IPS-18c (cell line): Measurements from ENCODE around the gene ZYX.

Experiments used
- H3K4me3 ChIP-seq: 2 replicates; pipeline ENCODE4 v1.7.0; 2013; ENCODE audit warnings: low read depth, mild to moderate bottlenecking, low read length, moderate library complexity; ENCODE audit not compliant: insufficient read depth
- H3K9me3 ChIP-seq: one replicate; pipeline ENCODE4 v1.6.1; 2013; ENCODE audit warnings: mild to moderate bottlenecking, low read length, moderate library complexity; ENCODE audit not compliant: control insufficient read depth, insufficient read depth

Gene ZYX, protein sequence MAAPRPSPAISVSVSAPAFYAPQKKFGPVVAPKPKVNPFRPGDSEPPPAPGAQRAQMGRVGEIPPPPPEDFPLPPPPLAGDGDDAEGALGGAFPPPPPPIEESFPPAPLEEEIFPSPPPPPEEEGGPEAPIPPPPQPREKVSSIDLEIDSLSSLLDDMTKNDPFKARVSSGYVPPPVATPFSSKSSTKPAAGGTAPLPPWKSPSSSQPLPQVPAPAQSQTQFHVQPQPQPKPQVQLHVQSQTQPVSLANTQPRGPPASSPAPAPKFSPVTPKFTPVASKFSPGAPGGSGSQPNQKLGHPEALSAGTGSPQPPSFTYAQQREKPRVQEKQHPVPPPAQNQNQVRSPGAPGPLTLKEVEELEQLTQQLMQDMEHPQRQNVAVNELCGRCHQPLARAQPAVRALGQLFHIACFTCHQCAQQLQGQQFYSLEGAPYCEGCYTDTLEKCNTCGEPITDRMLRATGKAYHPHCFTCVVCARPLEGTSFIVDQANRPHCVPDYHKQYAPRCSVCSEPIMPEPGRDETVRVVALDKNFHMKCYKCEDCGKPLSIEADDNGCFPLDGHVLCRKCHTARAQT

DNA sequence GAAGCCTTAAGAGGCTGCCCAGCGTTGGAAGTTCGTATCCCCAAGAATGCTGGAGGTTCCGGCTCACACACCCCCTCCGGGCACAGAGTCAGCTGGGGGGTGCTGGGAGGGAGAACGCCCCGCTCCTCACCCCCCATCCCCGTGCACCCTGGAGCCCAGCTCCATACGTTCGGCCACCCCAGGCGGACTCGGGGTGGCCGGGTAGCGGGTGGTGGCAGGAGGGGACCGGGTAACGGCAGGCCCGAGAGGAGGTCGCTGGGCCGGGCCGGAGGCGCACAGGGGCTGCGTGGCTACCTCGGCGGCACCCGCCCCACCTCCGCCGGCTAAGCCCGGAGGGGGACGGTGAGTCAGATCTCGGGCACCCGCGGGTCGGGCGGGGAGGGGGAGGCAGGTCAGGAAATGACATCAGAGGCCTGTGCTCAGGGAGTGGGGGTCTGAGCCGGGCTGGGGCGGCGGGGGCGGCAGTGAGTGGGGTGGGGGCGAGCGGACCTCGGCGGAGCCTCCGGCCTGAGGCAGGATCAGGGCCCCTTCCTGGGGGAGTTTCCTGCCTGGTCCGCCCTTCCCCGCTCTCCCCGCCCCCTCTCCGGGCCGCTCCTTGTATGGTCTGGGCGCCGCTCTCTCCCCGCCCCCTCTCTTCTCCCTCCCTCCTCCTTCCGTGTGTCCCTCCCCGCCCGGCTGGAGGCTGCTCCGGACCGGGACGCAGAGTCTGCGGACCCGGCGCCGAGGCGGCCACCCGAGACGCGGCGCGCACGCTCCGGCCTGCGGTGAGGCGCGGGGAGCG lies at the start of gene ZYX:
Gene ZYX (plus strand): TSS at position 700 of the 781 bp plus-strand sequence. CDS start 227 bp downstream, outside the sequence.
- H3K9me3 ChIP-seq = peaks cover 2% of the 10 kb centered on the region
- peak within 1 kb of the TSS; percentile 91 for H3K4me3 ChIP-seq

DNA sequence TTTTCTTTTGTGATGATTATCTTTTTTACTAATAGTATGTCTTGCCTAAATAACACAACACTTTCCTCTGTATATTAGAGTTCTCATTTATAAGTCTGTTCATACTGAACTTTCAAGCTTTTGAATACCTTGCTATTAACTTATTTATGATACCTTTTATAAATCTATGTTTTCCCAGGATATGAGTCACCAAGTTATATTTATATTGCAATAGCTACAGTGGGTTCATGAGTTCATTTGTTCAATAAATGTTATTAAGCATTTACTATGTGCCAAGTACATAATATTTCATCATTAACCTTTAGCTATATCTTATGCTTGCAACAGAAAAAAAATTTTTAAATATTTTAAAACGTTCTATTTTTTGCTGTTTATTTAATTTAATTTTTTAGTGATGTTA lies 46.9 kb upstream of the ZYX start:
- H3K9me3 ChIP-seq = no peaks in the 10 kb centered on the region
- H3K4me3 ChIP-seq = no peak overlapping the region

DNA sequence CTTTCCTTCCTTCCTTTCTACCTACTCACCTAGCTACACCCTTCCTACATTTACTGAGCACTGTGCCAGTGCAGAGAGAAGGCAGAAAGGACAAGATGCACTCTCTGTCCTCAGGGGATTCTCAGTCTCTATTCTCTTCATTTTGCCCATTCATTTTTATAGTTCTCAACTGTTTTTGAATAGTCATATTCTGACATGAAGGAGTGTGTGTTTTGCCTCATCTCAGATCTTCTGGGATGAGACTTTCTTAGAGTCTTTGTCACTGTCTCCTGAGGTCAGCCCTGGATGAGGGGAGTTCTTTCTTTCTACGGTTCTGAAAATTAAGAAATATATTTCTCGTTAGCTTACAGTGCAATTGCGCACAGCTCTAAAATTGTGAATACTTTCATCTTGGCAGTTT lies 43.9 kb upstream of the ZYX start:
- no peak overlapping the region for H3K4me3 ChIP-seq

DNA sequence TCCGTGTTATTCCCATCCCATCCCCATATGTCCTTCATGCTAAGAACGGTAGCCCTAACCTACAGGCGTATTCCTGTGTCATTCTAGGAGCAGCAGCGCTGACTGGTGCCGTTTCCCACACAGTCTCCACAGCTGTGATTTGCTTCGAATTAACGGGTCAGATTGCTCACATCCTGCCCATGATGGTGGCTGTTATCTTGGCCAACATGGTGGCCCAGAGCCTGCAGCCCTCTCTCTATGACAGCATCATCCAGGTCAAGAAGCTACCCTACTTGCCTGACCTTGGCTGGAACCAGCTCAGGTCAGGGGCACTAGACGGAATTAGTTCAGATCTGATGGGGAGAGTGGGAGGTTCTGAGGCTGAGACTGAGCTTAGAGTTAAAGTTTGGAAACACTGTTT lies 39.3 kb upstream of the ZYX start:
- H3K9me3 ChIP-seq = no peaks in the 10 kb centered on the region
- no peak overlapping the region for H3K4me3 ChIP-seq

More for the DNA sequence above, 43.9 kb upstream of the ZYX start:
- no peaks in the 10 kb centered on the region for H3K9me3 ChIP-seq

DNA sequence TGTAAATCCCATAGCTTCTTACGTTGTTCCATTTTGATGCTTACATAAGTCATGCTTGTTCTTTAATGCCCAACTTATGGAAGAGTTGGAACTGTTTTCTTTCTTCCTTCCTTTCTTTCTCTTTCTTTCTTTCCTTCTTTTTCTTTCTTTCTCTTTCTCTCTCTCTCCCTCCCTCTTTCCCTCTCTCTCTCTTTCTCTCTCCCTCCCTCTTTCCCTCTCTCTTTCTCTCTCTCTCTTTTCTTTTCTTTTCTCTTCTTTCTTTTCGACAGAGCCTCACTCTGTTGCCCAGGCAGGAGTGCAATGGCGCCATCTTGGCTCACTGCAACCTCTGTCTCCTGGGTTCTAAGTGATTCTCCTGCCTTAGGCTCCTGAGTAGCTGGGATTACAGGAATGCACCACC lies 37.5 kb upstream of the ZYX start:
- Histone ChIP-seq H3K4me3 (no peak overlapping the region), H3K9me3 (no peaks in the 10 kb centered on the region)

DNA sequence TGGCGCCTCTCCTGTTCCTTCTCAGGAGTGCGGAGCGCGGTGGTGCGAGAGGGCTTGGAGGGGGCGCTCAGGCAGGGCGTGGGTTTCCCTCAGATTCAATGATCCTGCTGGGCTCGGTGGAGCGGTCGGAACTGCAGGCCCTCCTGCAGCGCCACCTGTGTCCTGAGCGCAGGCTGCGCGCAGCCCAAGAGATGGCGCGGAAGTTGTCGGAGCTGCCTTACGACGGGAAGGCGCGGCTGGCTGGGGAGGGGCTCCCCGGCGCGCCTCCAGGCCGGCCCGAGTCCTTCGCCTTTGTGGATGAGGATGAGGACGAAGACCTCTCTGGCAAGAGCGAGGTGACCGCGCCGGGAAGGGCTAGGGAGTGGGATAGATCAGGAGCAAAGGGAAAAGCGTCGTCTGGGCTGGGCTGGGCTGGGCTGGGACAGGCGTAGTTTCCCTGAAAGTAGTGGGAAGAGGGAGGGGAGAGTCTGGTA lies 35.7 kb upstream of the ZYX start:
- Histone ChIP-seq H3K4me3 (peak overlapping the region; percentile 25; the same call in 1 of the 2 replicates), H3K9me3 (no peaks in the 10 kb centered on the region)

DNA sequence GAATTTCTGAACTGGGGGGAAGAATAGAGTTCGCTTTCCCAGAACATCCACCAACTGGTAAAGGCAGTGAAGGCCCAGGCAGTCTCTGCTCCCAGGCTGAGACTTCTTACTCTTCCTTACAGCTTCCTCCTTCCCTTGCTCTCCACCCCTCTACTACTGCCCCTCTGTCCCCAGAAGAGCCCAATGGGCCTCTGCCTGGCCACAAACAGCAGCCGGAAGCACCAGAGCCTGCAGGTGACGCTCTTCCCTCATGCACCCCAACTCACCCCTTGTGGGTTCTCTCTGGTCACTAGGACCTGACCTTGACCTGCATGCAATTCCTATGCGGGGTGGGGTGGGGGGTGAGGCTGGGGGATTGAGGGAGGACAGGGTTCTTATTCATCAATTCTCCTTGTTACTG lies 35.1 kb upstream of the ZYX start:
- Histone ChIP-seq H3K4me3 (0 out of 2 replicates have a peak overlapping the region, but pooled peaks have one; percentile 25), H3K9me3 (no peaks in the 10 kb centered on the region)

DNA sequence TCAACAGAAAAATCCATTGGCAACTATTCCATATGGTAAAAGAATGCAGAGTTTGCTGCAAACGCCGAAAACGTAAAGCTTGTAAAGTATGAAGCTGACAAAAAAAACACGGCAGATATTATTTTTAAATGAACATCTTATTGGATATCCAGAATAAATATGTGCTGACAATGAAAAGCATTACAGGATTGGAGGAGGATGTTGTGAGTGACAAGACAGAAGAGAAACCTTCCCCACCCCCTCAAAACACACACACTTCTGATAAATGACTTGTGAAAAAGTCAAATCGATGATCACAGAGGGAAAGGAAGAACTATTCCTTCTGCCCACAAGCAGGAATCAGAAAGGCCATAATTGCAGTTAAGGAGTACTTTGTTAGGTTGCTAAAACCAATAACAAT lies 33.2 kb upstream of the ZYX start:
- no peak overlapping the region for H3K4me3 ChIP-seq

DNA sequence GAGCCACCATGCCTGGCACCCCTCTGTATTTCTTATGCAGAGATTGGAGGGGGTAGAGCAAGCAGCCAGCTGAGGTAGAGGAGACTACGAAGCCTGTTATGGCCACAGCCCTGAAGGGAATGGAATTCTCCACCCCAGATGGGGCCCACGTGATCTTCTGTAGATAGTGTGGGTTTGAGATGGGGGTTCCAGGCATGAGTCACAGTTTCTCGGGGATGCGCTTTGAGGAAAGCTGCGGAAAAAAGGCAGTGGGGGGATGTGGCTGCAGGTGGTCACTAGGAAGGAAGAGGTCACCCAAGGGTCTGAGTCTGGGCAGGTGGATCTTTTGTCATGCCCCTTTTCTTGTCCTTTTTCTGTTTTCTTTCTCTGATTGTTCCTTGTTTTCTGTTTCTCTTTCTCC lies 30.1 kb upstream of the ZYX start:
- no peaks in the 10 kb centered on the region for H3K9me3 ChIP-seq
- no peak overlapping the region for H3K4me3 ChIP-seq

More for the DNA sequence above, 33.2 kb upstream of the ZYX start:
- no peaks in the 10 kb centered on the region for H3K9me3 ChIP-seq

DNA sequence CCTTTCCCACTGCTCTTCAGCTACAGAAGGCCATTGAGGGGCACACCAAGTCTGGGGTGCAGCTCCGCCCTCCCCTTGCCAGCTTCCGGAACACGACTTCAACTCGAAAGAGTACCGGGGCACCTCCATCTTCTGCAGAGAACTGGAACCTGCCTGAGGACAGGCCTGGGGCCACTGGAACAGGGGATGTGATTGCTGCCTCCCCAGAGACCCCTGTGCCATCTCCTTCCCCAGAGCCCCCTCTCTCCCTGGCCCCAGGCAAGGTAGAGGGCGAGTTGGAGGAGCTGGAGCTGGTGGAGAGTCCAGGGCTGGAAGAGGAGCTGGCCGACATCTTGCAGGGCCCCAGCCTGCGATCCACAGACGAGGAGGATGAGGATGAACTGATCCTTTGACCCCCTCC lies 29.6 kb upstream of the ZYX start:
- Histone ChIP-seq H3K9me3 (no peaks in the 10 kb centered on the region), H3K4me3 (no peak overlapping the region)

DNA sequence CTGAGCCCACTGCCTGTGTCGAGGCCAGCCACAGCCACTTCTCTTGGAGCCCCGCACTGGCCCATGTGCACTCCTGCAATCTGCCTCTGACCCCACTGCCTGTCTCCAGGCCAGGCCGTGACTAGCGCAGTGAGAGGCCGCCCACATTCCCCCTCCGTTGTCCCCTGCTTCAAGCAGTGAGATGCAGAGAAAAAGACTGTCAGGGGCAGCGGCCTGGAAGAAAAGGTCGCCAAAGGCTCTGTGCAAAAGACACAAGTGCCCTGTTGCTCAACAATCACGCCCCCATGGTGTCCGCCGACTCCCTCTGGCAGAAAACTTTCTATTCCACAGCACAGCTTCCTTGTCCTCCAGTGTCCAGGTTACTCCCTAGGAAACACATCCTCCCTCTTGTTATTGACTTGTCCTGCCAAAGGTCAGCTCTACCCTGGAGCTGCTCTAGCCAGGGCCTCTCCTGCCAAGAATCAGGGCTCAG lies 28.6 kb upstream of the ZYX start:
- Histone ChIP-seq H3K9me3 (no peaks in the 10 kb centered on the region), H3K4me3 (no peak overlapping the region)

DNA sequence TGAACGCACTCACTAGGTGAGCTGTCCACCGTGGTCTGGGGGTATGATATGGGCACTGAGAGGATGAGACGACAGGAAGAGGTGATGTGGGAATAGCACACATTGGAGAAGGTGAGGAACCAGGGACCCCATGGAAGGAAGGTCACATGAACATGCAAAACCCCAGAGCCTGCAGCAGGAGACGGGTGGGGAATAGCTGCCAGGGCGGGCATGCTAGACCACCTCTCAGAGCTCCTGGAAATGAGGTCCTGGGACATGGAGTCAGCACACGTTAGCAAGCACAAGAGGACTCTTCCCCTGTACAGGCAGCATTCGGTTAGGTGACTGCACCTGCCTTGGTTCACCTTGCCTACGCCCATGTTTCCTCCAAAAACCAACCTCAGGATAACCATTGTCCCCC lies 26.8 kb upstream of the ZYX start:
- Histone ChIP-seq H3K4me3 (no peak overlapping the region), H3K9me3 (no peaks in the 10 kb centered on the region)

DNA sequence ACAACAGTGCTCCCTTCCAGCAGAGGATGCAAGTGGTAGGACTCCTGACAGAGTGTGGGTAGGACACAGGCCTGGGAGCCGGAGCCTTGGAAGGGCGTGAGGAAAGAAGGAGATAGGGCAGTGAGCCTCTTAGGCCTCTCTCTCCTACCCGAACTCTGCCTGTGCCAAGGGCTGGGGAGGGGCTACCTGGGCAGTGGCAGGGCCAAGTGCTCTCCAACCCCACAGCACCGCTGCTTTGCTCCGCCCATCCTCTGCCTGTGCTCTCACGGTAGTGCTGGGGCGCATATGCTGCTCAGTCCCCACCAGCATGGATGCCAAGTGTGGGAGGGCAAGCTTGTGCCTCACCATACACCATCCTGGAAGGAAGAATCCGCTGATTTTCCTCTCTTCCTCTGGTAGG lies 26.2 kb upstream of the ZYX start:
- H3K4me3 ChIP-seq = no peak overlapping the region
- H3K9me3 ChIP-seq = no peaks in the 10 kb centered on the region

DNA sequence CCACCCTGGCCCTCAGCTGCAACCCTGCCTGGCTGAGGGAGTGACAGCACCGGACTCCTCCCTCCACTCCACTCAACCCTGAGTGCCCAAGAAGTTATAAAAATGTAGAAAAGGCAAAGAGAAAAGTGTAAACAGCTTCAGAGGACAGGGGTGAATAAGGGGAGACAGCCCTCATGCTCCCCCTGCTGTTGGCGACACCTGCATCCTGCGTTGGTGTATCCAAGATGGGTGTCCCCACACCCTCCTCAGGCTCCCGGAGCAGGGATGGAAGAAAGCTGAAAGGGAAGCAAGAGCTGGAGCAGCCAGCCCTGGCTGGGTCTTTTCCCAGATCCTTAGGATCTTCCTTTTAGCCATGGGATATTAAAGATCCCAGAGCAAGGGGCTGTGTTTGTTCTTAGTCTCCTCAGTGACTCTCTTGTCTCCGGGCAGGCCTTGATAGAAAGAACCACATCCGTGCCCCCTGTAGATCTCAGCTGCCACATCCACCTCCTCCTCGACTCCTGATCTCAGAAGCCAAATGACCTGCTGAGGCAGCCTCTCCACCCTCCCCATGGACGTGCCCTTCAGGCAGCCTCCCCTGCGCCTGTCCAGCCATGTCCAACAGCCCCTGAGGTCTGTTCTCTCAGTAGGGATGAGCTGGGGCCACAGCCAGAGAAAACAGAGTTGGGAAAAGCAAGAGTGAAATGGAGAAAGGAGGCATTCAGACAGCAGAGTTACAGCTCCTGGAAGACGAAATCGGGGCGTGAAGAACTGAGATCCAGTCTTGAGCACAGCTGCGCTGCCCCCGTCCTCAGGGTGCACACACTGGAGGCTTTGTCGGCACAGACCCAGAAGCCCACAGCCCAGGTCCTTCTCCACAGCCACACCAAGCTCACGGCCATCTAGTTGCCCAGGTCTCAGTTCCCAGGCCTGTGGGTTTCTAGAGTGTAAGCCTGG lies 25.4 kb upstream of the ZYX start:
- Histone ChIP-seq H3K9me3 (no peaks in the 10 kb centered on the region), H3K4me3 (no peak overlapping the region)

DNA sequence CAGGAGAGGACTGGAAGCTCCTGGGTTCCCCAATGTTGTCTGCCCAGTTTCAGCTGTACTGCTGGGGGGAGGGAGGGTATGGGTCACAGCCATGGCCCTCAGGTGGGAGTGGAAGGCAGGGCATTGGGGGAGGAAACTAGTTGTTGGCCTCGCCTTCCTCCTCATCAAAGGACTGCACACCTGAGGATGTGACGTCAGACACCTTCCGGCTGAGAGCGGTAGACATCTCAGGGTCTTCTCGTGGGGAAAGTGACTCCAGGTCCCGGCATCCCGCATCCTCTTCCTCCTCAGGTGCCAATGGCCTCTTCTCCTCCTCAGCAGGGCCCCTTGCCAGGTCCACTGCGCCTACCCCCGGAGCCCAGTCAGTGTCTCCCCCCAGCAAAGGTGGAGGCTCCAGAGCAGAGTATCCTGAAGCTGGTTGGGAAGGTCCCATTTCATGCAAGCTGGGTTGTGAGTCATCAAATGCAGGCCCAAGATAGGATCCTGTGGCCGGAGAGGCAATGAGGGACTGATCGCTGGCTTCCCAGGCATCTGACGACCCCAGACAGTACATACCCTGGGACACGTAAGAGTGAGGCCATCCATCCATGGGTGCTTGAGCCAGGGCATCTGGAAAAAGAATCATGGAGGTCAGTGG lies 24.6 kb upstream of the ZYX start:
- Histone ChIP-seq H3K4me3 (no peak overlapping the region), H3K9me3 (no peaks in the 10 kb centered on the region)

DNA sequence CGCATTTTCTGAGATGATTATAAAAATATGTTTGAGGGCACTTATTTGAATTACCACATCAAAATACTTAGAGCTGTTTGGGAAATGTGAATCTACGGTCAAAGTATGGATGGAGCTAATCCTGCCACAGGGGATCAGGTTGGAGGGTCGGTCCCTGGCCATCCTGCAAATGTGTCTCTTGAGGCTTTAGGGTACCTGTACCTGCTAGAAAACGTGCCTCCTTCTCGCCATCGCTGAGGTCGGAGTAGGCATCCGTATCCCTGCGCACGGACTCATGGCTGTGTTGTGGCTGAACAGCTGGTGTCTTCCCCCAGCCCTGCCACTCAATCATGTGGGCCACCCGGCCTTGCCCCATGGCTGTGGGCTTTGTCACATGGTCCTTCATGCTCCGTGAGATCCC lies 22.5 kb upstream of the ZYX start:
- Histone ChIP-seq H3K4me3 (no peak overlapping the region), H3K9me3 (no peaks in the 10 kb centered on the region)
